Stomach (tissue), 4 donors: ENCODE data around the gene HACL1.

ENCODE experiments used
- CTCF ChIP-seq, 7 experiments: fragments of 450-650 bp in 4 of 7; fragments of 200-600 bp in 3 of 7; sonication (generic) in 3 of 7; IDR thresholded peaks; one replicate each; pipeline ENCODE4 v1.5.1; 2016 to 2019; ENCODE audit warnings: antibody characterized with exemption in 7 of 7, control low read depth in 2 of 7, mild to moderate bottlenecking in 1 of 7
- POLR2AphosphoS5 ChIP-seq, 3 donors: sonication (generic); formaldehyde crosslinking; IDR thresholded peaks; one replicate each; pipeline ENCODE4 v1.6.1; 2016; ENCODE audit warnings: antibody characterized with exemption in 3 of 3

- TF ChIP-seq POLR2AphosphoS5 (IDR thresholded peaks at IDR 0.05) (peak; percentile 69 to 94 (median 85)), CTCF (IDR thresholded peaks at IDR 0.05) (peak in 2 of 7 experiments; percentile 28 to 42)
Measured at GRCh38 chr3:15601399-15602145, at the start of gene HACL1, which contains the start of gene BTD.
